ENCODE data around the gene LYPD6B. TPM values are rescaled to one million over a fixed set of nuclear protein-coding genes. Genes with fewer than 3 reads are reported as not detected.

Gene LYPD6B
- total RNA-seq, 1 experiment from 2014 or later, result 2.0 TPM

GRCh38 chr2:149076863-149077412 lies 38.4 kb downstream of the LYPD6B start:
- peak; percentile 54 for DNase-seq
- H3K27ac Mint-ChIP-seq, result peak overlapping the region; percentile 69 to 97 (median 93)

More at GRCh38 chr2:149076863-149077412, 38.4 kb downstream of the LYPD6B start:
- Mint-ChIP-seq H3K4me3 (peak overlapping the region in 1 of 2 experiments; percentile 48; a peak in 2 of 5 replicates), H3K27me3 (ENCODE audit: low read depth) (no peaks in the 10 kb centered on the region), H3K9me3 (no peaks in the 10 kb centered on the region), H3K36me3 (ENCODE audit: insufficient read depth in 1 of 3, low read depth in 3 of 3) (no peaks in the 10 kb centered on the region), H3K4me1 (peaks cover 37 to 45% of the 10 kb centered on the region in 2 experiments)
- peaks cover 14% of the 10 kb centered on the region for H3K4me1 ChIP-seq (ENCODE audit: insufficient read depth, low read length)
- no peaks in the 10 kb centered on the region for H3K27me3 ChIP-seq (ENCODE audit: insufficient read depth, low read length)
- no peak overlapping the region for H2BK12ac ChIP-seq (ENCODE audit: insufficient read length, low read depth, low read length)
- H3K4ac ChIP-seq (ENCODE audit: low read depth, low read length), result no peak overlapping the region
- H3K18ac ChIP-seq (ENCODE audit: insufficient read length, low read depth, low read length), result no peak overlapping the region
- no peaks in the 10 kb centered on the region for H3K23me2 ChIP-seq (ENCODE audit: insufficient read length, low read depth, low read length, poor library complexity, severe bottlenecking)
- no peak overlapping the region for H3K56ac ChIP-seq (ENCODE audit: insufficient read length, low read depth, low read length)
- no CpG with 5 or more reads among the region's 5 CpGs for WGBS (ENCODE audit: extremely low coverage, insufficient read length, low lambda C conversion rate)
- H2AK5ac ChIP-seq (ENCODE audit: insufficient read length, low read length), result no peak overlapping the region
- H3K9ac ChIP-seq (ENCODE audit: extremely low read depth, insufficient read length, low read length), result no peak overlapping the region
- H3K79me2 ChIP-seq (ENCODE audit: insufficient read depth, low read length), result no peaks in the 10 kb centered on the region
- no peak overlapping the region for H4K5ac ChIP-seq (ENCODE audit: insufficient read length, low read depth, low read length)
- H3K79me1 ChIP-seq (ENCODE audit: insufficient read depth, low read depth, low read length, poor library complexity, severe bottlenecking), result no peaks in the 10 kb centered on the region
- H4K91ac ChIP-seq (ENCODE audit: insufficient read length, low read depth, low read length), result no peak overlapping the region
- no peaks in the 10 kb centered on the region for H3K9me3 ChIP-seq (ENCODE audit: control insufficient read depth, low read depth, low read length)
- peak overlapping the region; percentile 15 for H2AFZ ChIP-seq (ENCODE audit: low read length)
- no peak overlapping the region for H2BK5ac ChIP-seq (ENCODE audit: insufficient read length, low read length)
- H3K27ac ChIP-seq (ENCODE audit: insufficient read length, low read depth, low read length), result peak overlapping the region; percentile 11
- H2BK15ac ChIP-seq (ENCODE audit: low read depth, low read length), result no peak overlapping the region
- H3T11ph ChIP-seq (ENCODE audit: low read length), result no peak overlapping the region
- no peak overlapping the region for H3K14ac ChIP-seq (ENCODE audit: insufficient read depth, low read length)
- no peak overlapping the region for H2BK20ac ChIP-seq (ENCODE audit: low read depth, low read length, poor library complexity, severe bottlenecking)
- no peak for TF ChIP-seq CTCF (conservative IDR thresholded peaks at IDR 0.05)
- no peak overlapping the region for H3K23ac ChIP-seq (ENCODE audit: insufficient read length, low read depth, low read length)
- H4K8ac ChIP-seq (replicated peaks; ENCODE audit: insufficient read length, low read depth, low read length), result no peak overlapping the region
- no peak overlapping the region for H2BK120ac ChIP-seq (ENCODE audit: low read depth, low read length, poor library complexity, severe bottlenecking)
- H4K20me1 ChIP-seq (ENCODE audit: control insufficient read depth, insufficient read depth, insufficient read length), result no peaks in the 10 kb centered on the region
- H3K4me2 ChIP-seq (ENCODE audit: insufficient read depth, insufficient read length, low read length), result peak overlapping the region; percentile 20

All from H9 (cell line).